ENCODE data around the gene SLC30A3. TPM values are rescaled to one million over a fixed set of nuclear protein-coding genes. Genes with fewer than 3 reads are reported as not detected.

The SLC30A3 gene
- total and polyA plus RNA-seq, 4 experiments from 2014 or later = not detected

GRCh38 chr2:27233341-27233740, 29.5 kb downstream of the SLC30A3 start:
- no peaks in the 10 kb centered on the region for H3K27me3 Mint-ChIP-seq
- Histone ChIP-seq H3K4me1 (ENCODE audit: insufficient read depth, low read length) (no peaks in the 10 kb centered on the region), H3K27me3 (ENCODE audit: insufficient read depth, low read length) (no peaks in the 10 kb centered on the region), H3K27ac (ENCODE audit: low read depth, low read length) (no peak overlapping the region), H3K36me3 (ENCODE audit: insufficient read depth, low read length) (peaks cover 73% of the 10 kb centered on the region), H3K4me3 (ENCODE audit: low read length in 2 of 2) (no peak overlapping the region), H3K9me3 (ENCODE audit: control insufficient read depth in 1 of 2, low read length in 2 of 2) (no peaks in the 10 kb centered on the region)
- H3K9me3 Mint-ChIP-seq = no peaks in the 10 kb centered on the region
- peaks cover 51 to 80% of the 10 kb centered on the region in 2 donors for H3K36me3 Mint-ChIP-seq
- DNase-seq = no peak
- ChIA-PET CTCF (ENCODE audit: partially characterized antibody) (interaction anchor here (1.1 to 1.4 kb wide), 4 partner anchors 47 to 70 kb away, joined by 3 to 5 read pairs (median 4); no protein-coding TSS in a partner anchor), POLR2A (ENCODE audit: partially characterized antibody) (interaction anchor here (1.5 kb wide), 1 partner anchor 14 kb away, joined by 3 read pairs; no protein-coding TSS in a partner anchor)
- H3K4me1 Mint-ChIP-seq = no peaks in the 10 kb centered on the region
- no peak overlapping the region for H3K4me3 Mint-ChIP-seq
- intact Hi-C loops (cut with micrococcal nuclease) = no loop called here
- H3K27ac Mint-ChIP-seq = no peak overlapping the region

- Histone ChIP-seq H3K4me1 (ENCODE audit: insufficient read depth, low read length) (no peaks in the 10 kb centered on the region), H3K36me3 (ENCODE audit: insufficient read depth, low read length) (peaks cover 76% of the 10 kb centered on the region), H3K9me3 (ENCODE audit: control insufficient read depth in 1 of 2, low read length in 2 of 2) (no peaks in the 10 kb centered on the region), H3K27me3 (ENCODE audit: insufficient read depth, low read length) (no peaks in the 10 kb centered on the region), H3K4me3 (ENCODE audit: low read length in 2 of 2) (no peak overlapping the region), H3K27ac (ENCODE audit: low read depth, low read length) (no peak overlapping the region)
- H3K36me3 Mint-ChIP-seq = peaks cover 53 to 81% of the 10 kb centered on the region in 2 donors
- ChIA-PET CTCF (ENCODE audit: partially characterized antibody) (interaction anchor here (1.0 kb wide), 1 partner anchor 10 kb away, joined by 3 read pairs; no protein-coding TSS in a partner anchor), POLR2A (ENCODE audit: partially characterized antibody) (no interaction called here)
- no peaks in the 10 kb centered on the region for H3K27me3 Mint-ChIP-seq
- no peak for DNase-seq
- H3K4me1 Mint-ChIP-seq = no peaks in the 10 kb centered on the region
- no peak overlapping the region for H3K27ac Mint-ChIP-seq
- H3K4me3 Mint-ChIP-seq = no peak overlapping the region
- no peaks in the 10 kb centered on the region for H3K9me3 Mint-ChIP-seq
- intact Hi-C loops (cut with micrococcal nuclease) = no loop called here
Observed at GRCh38 chr2:27231921-27232320, 30.9 kb downstream of the SLC30A3 start.

GRCh38 chr2:27227501-27227900, 35.3 kb downstream of the SLC30A3 start:
- peaks cover 46 to 69% of the 10 kb centered on the region in 2 donors for H3K36me3 Mint-ChIP-seq
- H3K9me3 Mint-ChIP-seq = no peaks in the 10 kb centered on the region
- Histone ChIP-seq H3K4me3 (ENCODE audit: low read length in 2 of 2) (no peak overlapping the region), H3K9me3 (ENCODE audit: control insufficient read depth in 1 of 2, low read length in 2 of 2) (no peaks in the 10 kb centered on the region), H3K4me1 (ENCODE audit: insufficient read depth, low read length) (no peaks in the 10 kb centered on the region), H3K27me3 (ENCODE audit: insufficient read depth, low read length) (no peaks in the 10 kb centered on the region), H3K27ac (ENCODE audit: low read depth, low read length) (no peak overlapping the region), H3K36me3 (ENCODE audit: insufficient read depth, low read length) (peaks cover 73% of the 10 kb centered on the region)
- no peak overlapping the region for H3K4me3 Mint-ChIP-seq
- no peaks in the 10 kb centered on the region for H3K4me1 Mint-ChIP-seq
- CTCF ChIA-PET (ENCODE audit: partially characterized antibody) = no interaction called here
- no peak overlapping the region for H3K27ac Mint-ChIP-seq
- no peaks in the 10 kb centered on the region for H3K27me3 Mint-ChIP-seq
- no peak for DNase-seq
- POLR2A ChIA-PET (ENCODE audit: partially characterized antibody) = no interaction called here
- intact Hi-C loops (cut with micrococcal nuclease) = no loop called here

DNA sequence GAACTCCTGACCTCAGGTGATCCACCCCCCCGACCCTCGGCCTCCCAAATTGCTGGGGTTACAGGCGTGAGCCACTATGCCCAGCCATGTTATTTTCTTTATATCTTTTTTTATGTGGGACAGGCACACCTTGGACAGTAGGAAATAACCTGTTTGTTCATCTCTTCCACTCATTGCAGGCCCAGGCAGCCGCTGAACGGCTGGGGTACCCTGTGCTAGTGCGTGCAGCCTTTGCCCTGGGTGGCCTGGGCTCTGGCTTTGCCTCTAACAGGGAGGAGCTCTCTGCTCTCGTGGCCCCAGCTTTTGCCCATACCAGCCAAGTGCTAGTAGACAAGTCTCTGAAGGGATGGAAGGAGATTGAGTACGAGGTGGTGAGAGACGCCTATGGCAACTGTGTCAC, 37.3 kb downstream of the SLC30A3 start:
- Histone ChIP-seq H3K27ac (ENCODE audit: low read depth, low read length) (no peak overlapping the region), H3K27me3 (ENCODE audit: insufficient read depth, low read length) (no peaks in the 10 kb centered on the region), H3K36me3 (ENCODE audit: insufficient read depth, low read length) (peaks cover 64% of the 10 kb centered on the region), H3K4me1 (ENCODE audit: insufficient read depth, low read length) (no peaks in the 10 kb centered on the region), H3K4me3 (ENCODE audit: low read length in 2 of 2) (no peak overlapping the region), H3K9me3 (ENCODE audit: control insufficient read depth in 1 of 2, low read length in 2 of 2) (no peaks in the 10 kb centered on the region)
- H3K9me3 Mint-ChIP-seq = no peaks in the 10 kb centered on the region
- no peak for DNase-seq
- ChIA-PET CTCF (ENCODE audit: partially characterized antibody) (interaction anchor here (1.7 kb wide), 1 partner anchor 54 kb away, joined by 4 read pairs; no protein-coding TSS in a partner anchor), POLR2A (ENCODE audit: partially characterized antibody) (interaction anchor here (0.5 kb wide), 1 partner anchor 1280 kb away, joined by 4 read pairs; no protein-coding TSS in a partner anchor)
- H3K4me3 Mint-ChIP-seq = no peak overlapping the region
- no peaks in the 10 kb centered on the region for H3K27me3 Mint-ChIP-seq
- peaks cover 0 to 3% (median 0%) of the 10 kb centered on the region in 4 donors for H3K4me1 Mint-ChIP-seq
- intact Hi-C loops (cut with micrococcal nuclease) = no loop called here
- peaks cover 48 to 67% of the 10 kb centered on the region in 2 donors for H3K36me3 Mint-ChIP-seq
- no peak overlapping the region for H3K27ac Mint-ChIP-seq

DNA sequence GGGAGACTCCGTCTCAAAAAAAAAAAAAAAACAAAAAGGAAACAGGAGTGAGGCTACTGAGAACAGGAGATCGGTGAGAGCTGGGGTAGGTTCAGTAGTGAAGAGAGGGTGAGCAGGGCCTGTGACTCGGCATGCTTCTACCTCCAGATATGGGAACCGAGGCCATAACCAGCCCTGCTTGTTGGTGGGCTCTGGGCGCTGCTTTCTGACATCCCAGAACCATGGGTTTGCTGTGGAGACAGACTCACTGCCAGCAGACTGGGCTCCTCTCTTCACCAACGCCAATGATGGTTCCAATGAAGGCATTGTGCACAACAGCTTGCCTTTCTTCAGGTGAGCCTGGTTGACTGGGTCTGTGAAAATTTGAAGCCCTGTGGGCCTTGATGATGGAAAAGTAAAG, 39.4 kb downstream of the SLC30A3 start:
- ChIA-PET CTCF (ENCODE audit: partially characterized antibody) (no interaction called here), POLR2A (ENCODE audit: partially characterized antibody) (no interaction called here)
- Mint-ChIP-seq H3K36me3 (peaks cover 53 to 67% of the 10 kb centered on the region in 2 donors), H3K27ac (no peak overlapping the region), H3K27me3 (no peaks in the 10 kb centered on the region), H3K4me3 (no peak overlapping the region), H3K4me1 (peaks cover 3 to 9% (median 5%) of the 10 kb centered on the region in 4 donors), H3K9me3 (no peaks in the 10 kb centered on the region)
- peaks cover 58% of the 10 kb centered on the region for H3K36me3 ChIP-seq (ENCODE audit: insufficient read depth, low read length)
- no peak overlapping the region for H3K27ac ChIP-seq (ENCODE audit: low read depth, low read length)
- intact Hi-C loops (cut with micrococcal nuclease) = no loop called here
- no peaks in the 10 kb centered on the region for H3K9me3 ChIP-seq (ENCODE audit: control insufficient read depth in 1 of 2, low read length in 2 of 2)
- peaks cover 6% of the 10 kb centered on the region for H3K4me1 ChIP-seq (ENCODE audit: insufficient read depth, low read length)
- no peaks in the 10 kb centered on the region for H3K27me3 ChIP-seq (ENCODE audit: insufficient read depth, low read length)
- no peak overlapping the region for H3K4me3 ChIP-seq (ENCODE audit: low read length in 2 of 2)
- no peak for DNase-seq

DNA sequence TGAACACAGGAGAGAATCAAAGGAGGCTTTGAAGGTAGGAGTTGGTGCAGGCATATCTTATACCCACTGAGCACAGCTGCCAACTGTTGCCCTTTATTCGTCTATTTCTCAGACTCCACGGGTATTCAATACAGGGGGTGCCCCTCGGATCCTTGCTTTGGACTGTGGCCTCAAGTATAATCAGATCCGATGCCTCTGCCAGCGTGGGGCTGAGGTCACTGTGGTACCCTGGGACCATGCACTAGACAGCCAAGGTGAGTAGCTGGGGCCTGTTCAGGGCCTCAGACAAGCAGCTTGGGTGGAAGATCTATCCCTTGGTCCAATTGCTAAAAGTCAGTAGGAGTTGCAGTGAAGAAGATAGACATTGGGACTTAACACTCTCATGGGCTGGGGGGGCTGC, 40.4 kb downstream of the SLC30A3 start:
- H3K27me3 ChIP-seq (ENCODE audit: insufficient read depth, low read length) = no peaks in the 10 kb centered on the region
- H3K4me1 ChIP-seq (ENCODE audit: insufficient read depth, low read length) = peaks cover 13% of the 10 kb centered on the region
- H3K27ac ChIP-seq (ENCODE audit: low read depth, low read length) = no peak overlapping the region
- peaks cover 48% of the 10 kb centered on the region for H3K36me3 ChIP-seq (ENCODE audit: insufficient read depth, low read length)
- intact Hi-C loops (cut with micrococcal nuclease) = no loop called here
- ChIA-PET POLR2A (ENCODE audit: partially characterized antibody) (no interaction called here), CTCF (ENCODE audit: partially characterized antibody) (interaction anchor here (0.6 kb wide), 2 partner anchors 32 to 341 kb away, joined by 3 to 4 read pairs; no protein-coding TSS in a partner anchor)
- no peak overlapping the region for H3K4me3 ChIP-seq (ENCODE audit: low read length in 2 of 2)
- peaks cover 0 to 3% (median 0%) of the 10 kb centered on the region in 8 donors for H3K9me3 Mint-ChIP-seq
- no peak overlapping the region for H3K27ac Mint-ChIP-seq
- H3K36me3 Mint-ChIP-seq = peaks cover 52 to 64% of the 10 kb centered on the region in 2 donors
- peaks cover 11 to 16% (median 15%) of the 10 kb centered on the region in 4 donors for H3K4me1 Mint-ChIP-seq
- H3K27me3 Mint-ChIP-seq = no peaks in the 10 kb centered on the region
- no peak overlapping the region for H3K4me3 Mint-ChIP-seq
- H3K9me3 ChIP-seq (ENCODE audit: control insufficient read depth in 1 of 2, low read length in 2 of 2) = no peaks in the 10 kb centered on the region
- no peak for DNase-seq

GRCh38 chr2:27221166-27221565, 41.7 kb downstream of the SLC30A3 start:
- Histone ChIP-seq H3K4me3 (ENCODE audit: low read length in 2 of 2) (no peak overlapping the region), H3K27ac (ENCODE audit: low read depth, low read length) (no peak overlapping the region), H3K36me3 (ENCODE audit: insufficient read depth, low read length) (peaks cover 36% of the 10 kb centered on the region), H3K9me3 (ENCODE audit: control insufficient read depth in 1 of 2, low read length in 2 of 2) (no peaks in the 10 kb centered on the region), H3K4me1 (ENCODE audit: insufficient read depth, low read length) (peaks cover 18% of the 10 kb centered on the region), H3K27me3 (ENCODE audit: insufficient read depth, low read length) (no peaks in the 10 kb centered on the region)
- Mint-ChIP-seq H3K27ac (peak overlapping the region in 2 of 7 donors; percentile 32 to 74), H3K27me3 (no peaks in the 10 kb centered on the region), H3K4me3 (peak overlapping the region in 1 of 8 donors; percentile 10), H3K9me3 (peaks cover 0 to 4% (median 0%) of the 10 kb centered on the region in 8 donors), H3K36me3 (peaks cover 41 to 59% of the 10 kb centered on the region in 2 donors), H3K4me1 (peaks cover 19 to 28% (median 24%) of the 10 kb centered on the region in 4 donors)
- DNase-seq = no peak
- ChIA-PET POLR2A (ENCODE audit: partially characterized antibody) (no interaction called here), CTCF (ENCODE audit: partially characterized antibody) (no interaction called here)
- intact Hi-C loops (cut with micrococcal nuclease) = no loop called here

All from CD4-positive, alpha-beta memory T cell (primary cell).